GM19043 (cell line): Measurements from ENCODE around the gene PCMTD2.
"Not testable (repeated sequence)": the region's sequence is repeated elsewhere in the genome, so short reads cannot be mapped to it uniquely, and the experiment has no call there.

Experiments
- ATAC-seq: cut with Tn5 transposase; IDR thresholded peaks from one replicate; pipeline ENCODE4 v1.9.1; 2021; ENCODE audit warnings: low read depth; ENCODE audit not compliant: unreplicated experiment

Gene PCMTD2

GRCh38 chr20:64285579-64286446, 30.3 kb downstream of the PCMTD2 start:
- ATAC-seq, result peak; percentile 85

GRCh38 chr20:64286447-64287263, 31.1 kb downstream of the PCMTD2 start:
- not testable (repeated sequence) for ATAC-seq

GRCh38 chr20:64287264-64287590, 31.7 kb downstream of the PCMTD2 start:
- ATAC-seq, result not testable (repeated sequence)

- not testable (repeated sequence) for ATAC-seq
Measured at GRCh38 chr20:64292167-64292566, 36.6 kb downstream of the PCMTD2 start.

- ATAC-seq, result not testable (repeated sequence)
Measured at GRCh38 chr20:64303086-64303485, 47.5 kb downstream of the PCMTD2 start.

- not testable (repeated sequence) for ATAC-seq
Measured at GRCh38 chr20:64313761-64314160, 58.2 kb downstream of the PCMTD2 start.

- ATAC-seq, result not testable (repeated sequence)
Measured at GRCh38 chr20:64315381-64315780, 59.8 kb downstream of the PCMTD2 start.

- not testable (repeated sequence) for ATAC-seq
Measured at GRCh38 chr20:64315884-64316283, 60.3 kb downstream of the PCMTD2 start.

- ATAC-seq, result not testable (repeated sequence)
Measured at GRCh38 chr20:64316415-64317083, 61.0 kb downstream of the PCMTD2 start.

- ATAC-seq, result not testable (repeated sequence)
Measured at GRCh38 chr20:64317331-64317730, 61.8 kb downstream of the PCMTD2 start.

GRCh38 chr20:64318056-64318455, 62.5 kb downstream of the PCMTD2 start:
- ATAC-seq, result not testable (repeated sequence)

- not testable (repeated sequence) for ATAC-seq
Measured at GRCh38 chr20:64322031-64322789, 66.7 kb downstream of the PCMTD2 start.
